Measurements from ENCODE around the gene BCL2.

- no peak for TF ChIP-seq POLR2AphosphoS5 (IDR thresholded peaks at IDR 0.05; ENCODE audit: low read depth, low read length)
- TF ChIP-seq TAF1 (IDR thresholded peaks at IDR 0.05; ENCODE audit: borderline replicate concordance, low read depth, low read length) = no peak
Measured at GRCh38 chr18:63140038-63140450, 179.5 kb downstream of the BCL2 start.

Measured in GM12892 (cell line).